NCI-H510A (cell line): Measurements from ENCODE around the gene CTIF.
"Not testable (repeated sequence)": the region's sequence is repeated elsewhere in the genome, so short reads cannot be mapped to it uniquely, and the experiment has no call there.

Experiments used
- DNase-seq: peaks from one replicate; lab custom pipeline; 2025; lab: John Stamatoyannopoulos, UW

Gene CTIF

DNA sequence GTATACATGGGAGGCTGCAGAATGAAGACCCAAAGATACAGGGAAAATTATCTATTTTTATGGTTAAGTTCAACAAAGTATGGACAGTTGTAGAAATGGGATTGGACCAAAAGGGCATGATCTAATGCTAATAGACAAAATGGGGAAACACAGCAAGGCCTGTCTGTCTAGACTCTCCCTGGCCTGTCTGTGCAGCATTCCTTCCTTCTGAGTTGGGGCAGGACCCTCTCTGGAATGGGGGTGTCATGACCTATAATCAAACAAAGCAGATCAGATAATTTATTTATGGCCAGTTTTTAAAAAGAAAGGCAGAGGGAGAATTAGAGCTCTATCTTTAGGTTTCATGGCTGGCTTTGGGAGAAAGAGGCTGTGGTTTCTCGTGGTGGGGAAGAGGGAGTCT, 104.4 kb downstream of the CTIF start:
- no peak for DNase-seq

DNA sequence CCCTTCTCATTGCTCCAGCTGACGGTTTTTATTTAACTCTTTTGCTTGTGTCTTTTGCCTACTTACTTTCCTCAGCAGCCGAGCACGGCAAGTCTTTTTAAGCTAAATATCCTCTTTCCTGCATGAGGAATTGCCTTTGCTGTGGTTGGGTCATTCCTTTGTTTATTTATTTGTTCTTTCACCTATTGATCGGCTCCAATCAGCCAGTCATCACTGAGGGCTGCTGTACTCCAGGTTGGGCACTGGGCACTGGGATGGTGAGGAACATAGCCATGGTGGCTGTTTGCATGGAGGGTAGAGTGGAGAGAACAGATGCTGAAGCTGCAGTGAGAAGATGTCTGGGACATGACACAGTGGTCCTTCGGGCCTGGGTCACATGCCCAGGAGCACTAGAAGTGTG, 105.2 kb downstream of the CTIF start:
- DNase-seq, result no peak

DNA sequence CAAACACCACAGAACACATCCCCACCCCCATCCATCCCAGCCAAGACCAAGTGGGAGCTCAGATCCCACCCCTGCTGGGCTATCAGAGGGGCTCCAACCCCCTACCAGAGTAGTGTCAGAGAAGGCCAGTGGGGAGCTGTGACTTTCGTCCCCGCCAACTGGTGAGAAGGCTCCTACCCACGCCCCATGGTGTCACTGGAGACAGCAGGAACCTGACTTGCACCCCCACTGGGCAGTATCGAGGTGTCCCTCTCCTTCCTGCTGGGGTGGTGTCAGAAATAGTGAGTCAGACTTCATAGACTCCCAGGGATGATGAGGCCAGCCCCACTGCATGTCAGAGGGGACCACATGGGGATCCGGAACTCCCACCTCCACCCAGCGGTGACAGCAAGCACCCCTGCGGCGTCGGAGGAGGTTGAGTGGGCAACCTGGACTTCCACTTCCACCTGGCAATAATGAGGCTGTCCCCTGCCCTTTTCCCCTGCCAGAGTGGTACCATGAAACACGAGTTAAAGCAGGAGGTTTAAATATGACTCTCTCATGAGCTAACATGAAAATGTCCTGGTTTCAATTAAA, 106.7 kb downstream of the CTIF start:
- no peak for DNase-seq

DNA sequence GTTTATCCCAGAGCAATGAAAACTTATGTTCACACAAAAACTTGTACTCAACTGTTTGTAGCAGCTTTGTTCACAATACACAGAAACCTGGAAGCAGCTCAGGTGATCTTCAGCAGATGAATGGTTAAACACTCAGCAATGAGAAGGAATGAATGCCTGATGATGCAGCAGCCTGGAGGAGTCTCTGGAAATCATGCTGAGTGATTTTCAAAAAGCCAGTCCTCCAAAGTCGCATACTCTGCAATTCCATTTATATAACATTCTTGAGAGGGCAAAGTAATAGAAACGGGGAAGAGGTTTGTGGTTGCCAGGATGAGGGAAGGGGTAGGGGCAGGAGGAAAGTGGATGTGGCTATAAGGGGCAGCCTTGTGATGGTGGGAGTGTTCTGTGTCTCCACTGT, 108.1 kb downstream of the CTIF start:
- DNase-seq, result no peak

DNA sequence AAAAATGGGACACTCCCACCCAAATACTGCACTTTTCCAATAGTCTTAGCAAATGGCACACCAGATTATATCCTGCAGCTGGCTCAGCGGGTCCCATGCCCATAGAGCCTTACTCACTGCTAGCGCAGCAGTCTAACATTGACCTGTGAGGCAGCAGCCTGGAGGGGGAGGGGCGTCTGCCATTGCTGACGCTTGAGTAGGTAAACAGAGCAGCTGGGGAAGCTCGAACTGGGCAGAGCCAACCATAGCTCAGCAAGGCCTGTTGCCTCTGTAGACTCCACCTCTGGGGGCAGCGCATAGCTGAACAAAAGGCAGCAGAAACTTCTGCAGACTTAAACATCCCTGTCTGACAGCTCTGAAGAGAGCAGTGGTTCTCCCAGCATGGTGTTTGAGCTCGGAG, 110.4 kb downstream of the CTIF start:
- DNase-seq, result peak; percentile 38

DNA sequence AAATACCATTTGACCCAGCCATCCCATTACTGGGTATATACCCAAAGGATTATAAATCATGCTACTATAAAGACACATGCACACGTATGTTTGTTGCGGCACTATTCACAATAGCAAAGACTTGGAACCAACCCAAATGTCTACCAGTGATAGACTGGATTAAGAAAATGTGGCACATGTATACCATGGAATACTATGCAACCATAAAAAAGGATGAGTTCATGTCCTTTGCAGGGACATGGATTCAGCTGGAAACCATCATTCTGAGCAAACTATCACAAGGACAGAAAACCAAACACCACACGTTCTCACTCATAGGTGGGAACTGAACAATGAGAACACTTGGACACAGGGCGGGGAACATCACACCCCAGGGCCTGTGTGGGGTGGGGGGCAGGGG, 115.8 kb downstream of the CTIF start:
- not testable (repeated sequence) for DNase-seq

DNA sequence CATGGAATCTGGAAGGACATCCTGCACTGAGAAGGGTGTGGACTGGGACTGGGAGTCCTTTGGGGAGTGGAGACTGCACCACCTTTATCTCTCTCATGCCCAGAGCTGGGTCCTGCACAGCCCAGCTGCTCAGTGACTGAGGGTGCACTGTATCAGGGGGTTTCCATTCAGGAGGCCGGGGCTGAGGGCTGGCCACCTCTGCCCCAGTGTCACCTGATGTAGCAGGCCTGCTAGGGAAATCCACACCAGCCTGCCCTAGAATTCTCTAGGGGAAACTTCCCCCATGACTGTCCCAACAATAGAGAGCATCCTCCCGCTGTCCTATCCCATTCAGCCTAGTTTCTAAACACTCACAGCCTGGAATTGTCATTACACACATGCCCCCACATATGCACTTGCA, 116.7 kb downstream of the CTIF start:
- DNase-seq, result no peak

DNA sequence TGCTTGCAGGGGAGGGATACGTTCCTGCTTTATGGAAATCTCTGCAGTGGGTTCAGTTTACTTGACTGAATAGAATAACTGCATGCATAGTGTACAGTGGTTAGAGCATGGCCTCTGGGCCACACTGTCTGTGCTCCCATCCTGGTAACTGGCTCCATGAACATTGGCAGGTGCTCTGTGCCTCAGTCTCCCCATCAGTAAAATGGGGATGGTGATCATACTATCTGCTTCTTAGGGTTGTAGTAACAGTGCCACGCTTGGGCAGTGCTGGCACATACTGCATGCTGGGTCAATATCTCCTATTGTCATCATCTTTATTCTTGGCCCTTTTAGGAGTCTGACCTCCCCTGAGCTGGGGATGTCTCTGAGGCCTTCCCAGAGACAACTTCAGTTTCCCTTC, 117.3 kb downstream of the CTIF start:
- DNase-seq, result no peak

DNA sequence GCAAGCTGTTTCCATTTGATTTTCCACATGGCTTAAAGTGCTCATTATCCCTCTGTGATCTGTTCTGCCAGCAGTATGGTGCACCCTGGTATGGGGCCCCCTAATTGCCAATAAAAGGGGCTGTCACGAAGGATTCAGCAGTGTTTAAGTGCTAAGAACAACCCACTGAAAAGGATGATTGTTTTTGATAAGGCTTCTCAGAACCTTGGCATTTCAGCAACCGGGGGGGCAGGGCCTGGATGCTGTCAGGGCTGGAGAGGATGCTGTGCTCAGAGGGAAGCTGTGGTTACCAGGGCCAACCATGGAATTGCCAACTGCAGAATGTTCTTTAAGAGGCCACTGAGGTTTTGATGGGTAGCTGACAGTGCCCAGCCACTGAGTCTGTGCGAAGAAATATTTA, 117.8 kb downstream of the CTIF start:
- no peak for DNase-seq

DNA sequence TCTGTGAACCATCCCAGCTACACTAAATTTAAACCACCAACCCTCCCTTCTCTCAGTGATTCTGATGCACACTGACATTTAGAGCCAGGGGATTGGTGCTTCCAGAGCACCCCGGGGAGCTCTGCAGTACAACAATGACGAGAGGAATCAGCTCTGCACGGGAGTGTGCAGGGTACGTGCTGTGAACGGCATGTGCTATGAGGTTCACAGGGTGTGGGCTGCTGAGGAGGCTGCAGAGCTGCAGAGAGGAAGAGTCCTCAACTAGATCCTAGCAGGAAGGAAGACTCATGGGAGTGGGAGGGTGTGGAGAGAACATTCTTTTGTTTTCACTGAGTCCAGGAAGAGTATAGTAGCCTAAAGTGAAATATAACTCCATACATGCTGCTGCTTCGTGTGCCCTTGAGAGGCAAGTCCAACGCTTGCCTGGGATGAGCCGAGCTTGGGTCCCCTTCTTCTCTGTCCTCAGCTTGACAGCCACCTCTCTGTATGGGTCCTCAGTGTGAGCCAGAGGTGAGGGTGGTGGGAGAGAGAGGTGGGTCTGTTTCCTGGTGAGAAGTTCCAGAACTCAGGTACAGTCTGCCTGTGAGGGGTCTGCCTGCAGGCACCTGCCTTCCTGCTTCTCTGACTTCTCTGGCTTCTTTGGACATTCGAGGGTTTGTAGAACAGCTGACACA, 118.8 kb downstream of the CTIF start:
- DNase-seq, result no peak

DNA sequence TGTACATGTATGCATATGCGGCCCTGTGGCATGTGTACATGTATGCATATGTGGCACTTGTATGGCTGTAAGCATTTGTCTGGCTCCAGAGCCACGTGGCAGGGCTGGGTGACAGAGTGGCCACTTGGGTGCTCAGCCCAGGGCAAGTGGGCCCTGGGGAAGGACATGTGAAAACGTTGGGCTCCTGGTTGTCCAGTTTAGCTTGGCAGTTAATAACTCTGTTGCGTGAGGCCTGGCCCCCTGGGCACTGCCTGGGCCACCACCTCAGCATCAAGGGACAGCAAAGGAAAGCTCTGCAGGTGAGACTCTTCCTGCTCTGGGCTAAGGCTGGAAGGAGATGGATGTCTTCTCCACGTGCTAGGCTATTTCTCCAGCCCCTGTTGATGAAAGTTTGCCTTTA, 119.9 kb downstream of the CTIF start:
- no peak for DNase-seq

DNA sequence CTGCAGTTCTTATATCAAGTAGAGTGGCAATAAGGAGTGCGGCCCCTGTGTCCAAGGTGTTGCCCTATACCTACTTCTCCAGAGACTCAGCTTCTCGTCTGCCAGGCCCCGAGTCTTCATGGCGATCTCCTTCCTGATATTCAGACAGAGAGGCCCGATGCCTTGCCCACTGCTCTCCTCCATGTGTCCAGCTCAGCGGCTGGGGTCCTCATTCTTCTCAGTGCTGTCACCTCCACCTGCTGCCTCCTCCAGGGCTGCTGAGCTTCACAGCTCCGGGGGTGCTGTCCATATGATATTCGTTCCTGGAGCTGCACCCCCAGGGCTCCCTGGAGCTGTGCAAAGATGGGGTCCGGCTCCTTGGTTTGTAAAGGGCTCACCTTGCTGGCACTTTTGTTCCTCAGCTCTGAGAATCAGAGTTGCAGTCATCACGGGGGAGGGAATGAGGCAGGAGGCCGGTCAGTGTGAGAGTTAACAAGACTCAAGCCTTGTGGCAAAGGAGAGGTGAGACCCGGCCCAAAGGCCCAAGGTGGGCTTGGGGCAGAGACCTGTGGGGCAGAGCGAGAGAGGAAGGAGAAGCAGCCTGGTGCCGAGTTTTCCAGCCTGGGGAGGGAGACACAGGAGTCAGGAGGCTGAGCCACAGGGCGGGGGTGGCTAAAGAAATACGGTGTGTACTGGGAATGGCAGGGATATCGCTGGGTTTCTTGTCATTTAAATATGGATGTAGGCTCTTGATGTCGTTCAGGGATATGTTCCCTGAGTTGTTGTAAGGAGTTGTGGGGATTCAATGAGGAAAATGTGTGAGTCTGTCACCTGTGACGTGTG, 120.6 kb downstream of the CTIF start:
- DNase-seq, result no peak

DNA sequence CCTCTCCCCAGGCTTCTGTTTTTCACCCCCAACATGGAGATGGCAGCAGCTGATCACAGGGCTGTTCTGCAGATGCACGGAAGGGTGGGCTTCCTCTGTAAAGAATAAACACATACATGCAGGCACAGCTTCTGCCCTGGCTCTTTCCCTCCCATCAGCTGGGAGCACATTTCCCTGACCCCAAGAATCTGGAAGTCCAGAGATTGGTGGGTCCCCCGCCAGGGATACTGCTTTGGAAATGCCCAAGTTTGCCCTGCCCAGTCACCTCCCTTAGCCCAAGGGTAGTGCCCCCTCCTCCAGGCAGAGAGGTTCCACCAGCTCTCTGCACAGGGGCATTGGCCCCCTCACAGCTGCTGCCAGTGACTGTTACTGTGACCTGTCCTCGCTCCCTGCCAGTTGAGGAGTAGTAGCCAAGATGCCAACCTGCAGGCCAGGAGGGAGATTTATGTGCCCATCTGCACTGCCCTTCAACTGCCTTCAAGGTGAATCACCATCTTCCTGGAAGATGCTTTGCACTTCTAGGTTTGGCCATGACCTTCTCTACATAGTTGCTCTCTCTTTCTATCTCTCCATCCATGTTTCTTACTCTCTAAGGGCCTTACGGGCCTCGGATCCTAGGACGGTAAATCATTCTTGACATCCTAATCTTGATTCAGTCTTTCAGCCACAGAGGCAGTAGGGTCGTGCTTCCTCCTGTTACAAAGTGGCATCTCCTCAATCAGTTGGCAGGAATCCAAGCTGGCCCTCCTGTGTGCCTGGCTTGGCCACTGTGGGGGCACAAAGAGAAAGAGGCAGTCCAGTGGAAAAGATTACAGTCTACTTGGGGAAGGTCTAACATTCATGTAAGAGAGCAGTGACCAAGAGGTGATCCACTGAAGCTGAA, 121.8 kb downstream of the CTIF start:
- DNase-seq, result no peak

DNA sequence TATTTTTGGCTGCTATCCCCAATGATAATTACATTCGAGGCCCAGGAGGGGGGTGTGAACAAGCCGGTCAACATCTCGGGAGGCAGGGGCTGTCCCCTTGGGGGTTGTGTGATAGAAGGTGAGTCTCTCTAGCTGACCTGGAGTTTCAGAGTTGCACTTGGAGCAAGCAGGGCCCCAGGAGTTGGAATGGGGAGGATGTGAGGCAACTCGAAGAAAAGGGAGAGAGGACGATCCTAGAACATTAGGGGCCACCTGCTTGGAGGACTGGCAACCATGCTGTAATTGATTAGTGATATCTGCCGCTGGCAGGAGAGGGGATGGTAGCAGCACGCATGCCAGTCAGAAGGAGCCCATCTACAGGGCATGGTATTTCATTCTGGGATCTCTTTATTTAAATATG, 122.6 kb downstream of the CTIF start:
- DNase-seq, result no peak

DNA sequence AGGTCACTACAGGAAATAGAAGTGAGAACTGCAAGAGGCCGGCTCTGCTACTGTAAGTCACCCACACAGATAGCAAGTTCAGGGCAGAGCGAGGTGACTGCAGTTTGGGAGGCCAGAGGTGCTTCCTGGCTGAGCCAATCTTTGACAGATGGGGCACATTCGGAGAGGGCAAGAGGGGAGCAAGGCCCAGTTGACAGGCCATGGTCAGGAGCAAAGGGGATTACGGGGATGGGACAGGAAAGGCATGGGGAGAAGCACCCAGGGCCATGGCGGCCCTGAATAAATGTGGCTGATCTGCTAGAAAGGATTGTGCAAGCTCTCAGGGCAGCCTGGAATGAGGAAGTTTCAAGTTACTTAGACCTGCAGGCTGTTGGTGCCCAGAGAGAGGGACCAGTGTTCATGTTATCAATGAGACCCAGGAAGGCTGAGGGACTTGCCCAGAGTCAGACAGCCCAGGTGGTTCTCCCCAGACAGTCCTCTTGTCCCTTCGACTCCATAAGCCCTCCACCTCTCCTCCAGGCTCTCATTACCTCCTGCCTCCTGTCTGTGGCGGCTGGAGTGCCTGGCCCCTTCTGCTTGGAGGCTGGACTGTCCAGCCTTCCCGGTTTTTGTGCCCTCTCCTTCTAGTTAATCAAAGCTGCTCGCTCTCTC, 123.3 kb downstream of the CTIF start:
- DNase-seq, result no peak

DNA sequence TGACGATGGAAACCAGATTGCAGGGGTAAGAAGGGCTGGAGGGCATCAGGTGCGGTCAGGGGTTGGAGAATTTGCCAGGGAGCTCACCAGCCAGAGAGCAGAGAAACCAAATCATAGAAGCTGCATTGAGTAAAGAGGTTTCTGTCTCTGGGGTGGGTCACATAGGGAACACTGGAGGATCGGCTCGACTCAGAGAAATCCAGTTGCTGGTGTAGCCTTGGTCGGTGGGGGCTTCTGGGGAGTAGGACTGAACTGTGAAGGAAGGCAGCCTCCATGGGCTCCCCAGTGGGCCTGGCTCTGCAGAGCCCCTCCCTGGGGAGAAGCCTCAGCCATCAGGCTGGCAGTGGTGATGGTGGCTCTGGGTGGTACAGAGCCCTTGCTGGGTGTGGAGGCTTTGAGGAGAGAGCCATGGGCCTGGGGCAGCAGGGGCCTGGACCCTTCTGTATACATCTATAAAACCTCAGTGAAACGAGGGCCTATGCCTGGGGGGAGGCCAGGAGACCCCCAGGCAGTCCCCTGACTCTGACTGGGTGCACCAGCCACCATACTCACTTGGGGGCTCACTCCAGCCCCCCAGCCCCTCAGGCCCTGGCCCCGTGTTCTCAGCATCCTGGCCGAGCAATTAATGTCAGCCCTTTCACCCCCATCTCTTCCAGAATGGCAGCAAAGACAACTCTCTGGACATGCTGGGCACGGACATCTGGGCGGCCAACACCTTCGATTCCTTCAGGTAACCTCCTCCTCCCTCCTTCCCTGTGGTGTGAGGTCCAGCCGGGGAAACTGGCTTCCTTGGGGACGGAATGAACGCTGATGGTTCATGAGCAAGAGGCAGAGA, 124.5 kb downstream of the CTIF start:
- DNase-seq, result no peak

DNA sequence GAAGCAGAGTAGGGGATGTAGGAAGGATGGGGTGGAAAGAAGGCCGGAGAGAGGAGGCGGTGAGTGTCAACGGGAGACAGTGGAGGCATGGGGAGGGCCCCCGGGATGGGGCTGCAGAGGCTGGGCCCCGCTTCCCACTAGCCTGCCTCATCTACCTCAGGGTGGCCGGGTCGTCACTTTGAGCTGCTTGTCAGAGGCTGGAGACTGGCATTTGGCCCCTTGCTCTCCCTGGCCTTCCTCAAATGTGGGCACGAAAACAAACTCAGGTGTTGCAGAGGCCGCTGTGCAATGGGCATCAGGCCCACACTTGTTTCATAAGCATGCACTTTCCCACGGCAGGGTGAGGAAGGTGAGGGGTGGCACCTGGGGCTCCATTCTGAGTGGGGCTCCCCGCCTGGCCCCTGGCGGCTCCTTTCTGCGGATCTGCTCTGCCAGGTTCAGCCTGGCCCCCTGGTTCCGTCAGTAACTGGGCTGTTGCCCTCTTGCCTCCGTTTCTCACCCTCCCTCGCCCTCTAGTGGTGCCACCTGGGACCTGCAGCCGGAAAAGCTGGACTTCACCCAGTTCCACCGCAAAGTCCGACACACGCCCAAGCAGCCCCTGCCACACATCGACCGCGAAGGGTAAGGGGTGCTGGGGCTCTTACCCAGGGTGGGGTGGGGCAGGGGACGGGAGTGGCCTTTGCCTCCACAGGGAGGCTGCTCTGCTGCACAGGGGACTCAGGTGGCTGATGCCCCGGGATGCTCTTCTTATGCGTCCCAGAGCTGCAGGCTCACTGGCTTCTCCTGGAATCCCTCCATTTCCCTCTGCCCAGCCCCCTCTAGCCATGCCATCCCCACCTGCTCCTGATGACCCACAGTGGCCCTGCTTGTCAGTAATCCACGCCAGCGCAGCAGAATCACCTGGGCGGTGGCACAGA, 125.4 kb downstream of the CTIF start:
- DNase-seq, result no peak

DNA sequence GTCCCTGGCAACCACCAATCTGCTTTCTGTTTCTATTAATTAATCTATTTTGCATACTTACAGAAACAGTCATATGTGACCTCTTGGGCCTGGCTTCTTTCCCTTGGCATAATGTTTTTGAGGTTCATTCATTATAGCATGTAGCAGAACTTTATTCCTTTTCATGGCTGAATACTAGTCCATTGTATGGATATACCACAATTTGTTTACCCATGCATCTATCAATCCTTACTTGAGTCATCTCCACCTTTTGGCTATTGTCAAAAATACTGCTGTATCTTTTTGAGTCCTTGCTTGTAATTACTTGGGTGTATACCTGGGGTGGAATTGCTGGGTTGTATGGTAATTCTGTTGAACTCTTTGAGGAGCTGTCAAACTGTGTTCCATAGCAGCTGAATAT, 126.8 kb downstream of the CTIF start:
- no peak for DNase-seq

DNA sequence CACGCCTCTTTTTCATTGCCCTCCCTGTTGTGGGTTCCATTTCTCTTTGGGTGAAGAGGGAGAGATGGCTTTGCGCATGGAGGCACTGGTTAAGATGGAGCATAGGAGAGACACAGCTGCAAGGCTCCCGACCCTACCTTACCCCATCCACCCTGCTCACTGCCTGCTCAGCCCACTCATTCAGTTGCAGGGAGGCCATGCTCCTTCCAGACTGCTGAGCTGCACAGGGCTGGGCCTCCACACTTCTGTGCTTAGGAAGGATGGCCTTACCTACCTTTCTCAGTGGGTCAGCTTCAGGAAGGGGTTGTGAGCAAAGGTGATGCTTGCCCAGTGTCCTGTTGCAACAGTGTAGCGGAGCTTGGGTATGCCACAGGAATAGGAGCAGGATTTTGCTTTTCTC, 127.8 kb downstream of the CTIF start:
- no peak for DNase-seq
